HG03103 (cell line): Measurements from ENCODE around the gene RDH12.
"Not testable (repeated sequence)": the region's sequence is repeated elsewhere in the genome, so short reads cannot be mapped to it uniquely, and the experiment has no call there.

Experiments
- ATAC-seq: cut with Tn5 transposase; IDR thresholded peaks from one replicate; pipeline ENCODE4 v1.9.1; 2021; ENCODE audit warnings: low read depth; ENCODE audit not compliant: unreplicated experiment

RDH12 gene

DNA sequence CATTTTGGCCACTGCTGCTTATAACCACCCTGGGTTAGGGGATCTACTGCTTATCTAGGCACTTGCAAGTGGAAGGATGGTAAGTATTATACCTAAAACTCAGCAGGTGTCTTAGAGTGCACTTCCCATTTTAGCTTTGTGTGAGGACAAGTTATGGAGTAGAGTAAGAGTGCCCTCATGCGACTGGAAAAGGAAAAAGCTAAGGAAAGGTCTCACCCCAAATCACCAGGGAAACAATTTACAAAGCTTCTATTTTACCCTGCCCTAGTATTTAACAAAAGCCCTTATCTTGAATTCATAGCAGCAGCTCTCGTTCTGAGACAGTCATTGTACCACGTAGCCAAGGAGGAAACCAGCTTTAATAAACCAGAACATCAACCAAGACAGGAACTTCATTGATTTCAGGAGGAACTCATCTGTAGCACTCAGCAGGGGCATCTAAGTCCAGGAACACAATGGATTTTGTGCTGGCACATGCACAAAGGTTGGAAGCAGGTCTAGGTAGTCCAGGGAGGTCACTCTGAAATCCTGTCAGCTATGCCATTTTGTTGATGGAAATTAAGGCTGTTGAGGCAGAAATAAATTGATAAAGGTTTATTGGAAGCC lies 2.9 kb downstream of the RDH12 start:
- ATAC-seq: no peak

DNA sequence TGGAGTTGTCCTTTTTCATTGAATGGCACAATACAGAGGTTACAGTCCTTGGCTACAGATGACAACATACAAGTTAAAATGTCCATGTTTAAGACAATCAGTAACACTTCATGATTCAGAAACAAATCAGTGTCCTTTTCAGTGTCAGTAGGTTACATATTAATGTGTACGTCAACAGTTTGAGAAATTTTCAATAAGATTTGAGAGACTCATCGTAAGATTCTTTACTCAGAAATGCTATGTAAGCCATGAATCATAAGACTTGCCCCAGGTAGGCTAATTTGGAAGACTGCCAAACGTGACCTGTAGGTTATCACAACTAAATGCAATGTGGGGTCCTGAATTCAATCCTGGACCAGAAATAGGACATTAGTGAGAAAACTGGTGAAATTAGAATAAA lies 3.5 kb downstream of the RDH12 start:
- no peak for ATAC-seq

DNA sequence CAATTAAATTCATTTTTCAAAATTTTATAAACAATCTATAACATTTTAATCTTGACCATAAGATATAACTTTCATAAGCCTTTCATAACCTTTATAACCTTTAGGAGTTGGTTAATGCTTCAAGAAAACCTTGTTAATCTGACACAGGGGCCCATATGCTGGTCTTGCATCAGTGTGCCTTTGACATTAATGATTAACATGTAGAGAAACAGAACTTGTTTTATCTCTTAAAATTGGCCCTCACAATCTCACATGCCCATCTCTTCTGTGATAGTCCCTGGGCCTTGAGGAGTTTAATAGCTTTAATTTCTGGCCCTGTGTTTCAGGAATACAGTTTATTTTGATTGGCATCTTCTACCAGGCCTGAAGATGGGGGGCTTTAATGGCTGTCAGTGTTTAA lies 7.7 kb downstream of the RDH12 start:
- ATAC-seq: not testable (repeated sequence)

DNA sequence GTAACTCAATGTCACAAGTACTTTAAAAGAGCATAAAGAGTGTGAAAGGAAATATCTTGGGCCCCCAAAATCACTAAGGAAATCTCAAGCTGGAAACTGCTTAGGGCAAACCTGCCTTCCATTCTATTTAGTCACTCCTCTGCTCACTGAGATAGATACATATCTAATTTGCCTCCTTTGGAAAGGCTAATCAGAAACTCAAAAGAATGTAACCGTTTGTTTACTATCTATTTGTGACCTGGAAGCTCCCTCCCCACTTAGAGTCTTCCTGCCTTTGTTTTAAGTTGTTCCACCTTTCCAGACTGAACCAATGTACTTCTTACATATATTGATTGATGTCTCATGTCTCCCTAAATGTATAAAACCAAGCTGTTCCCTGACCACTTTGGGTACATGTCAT lies 8.1 kb downstream of the RDH12 start:
- ATAC-seq: not testable (repeated sequence)

DNA sequence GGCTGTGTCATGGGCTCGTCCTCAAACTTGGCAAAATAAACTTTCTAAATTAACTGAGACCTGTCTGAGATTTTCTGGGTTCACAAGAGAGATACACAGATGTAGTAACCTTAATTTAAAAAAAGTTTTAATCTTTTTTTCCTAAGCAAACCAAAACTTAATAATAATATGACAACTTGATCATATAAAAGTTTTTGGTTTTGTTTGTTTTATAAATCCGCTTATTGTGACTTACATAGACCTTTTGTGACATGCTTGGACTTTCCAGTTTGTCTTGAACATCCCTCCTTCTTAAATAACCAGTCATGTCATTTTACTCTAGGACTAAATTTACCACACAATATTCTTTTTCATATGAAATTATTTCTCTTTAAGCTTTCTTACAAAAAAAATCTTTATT lies 8.5 kb downstream of the RDH12 start:
- ATAC-seq: no peak

DNA sequence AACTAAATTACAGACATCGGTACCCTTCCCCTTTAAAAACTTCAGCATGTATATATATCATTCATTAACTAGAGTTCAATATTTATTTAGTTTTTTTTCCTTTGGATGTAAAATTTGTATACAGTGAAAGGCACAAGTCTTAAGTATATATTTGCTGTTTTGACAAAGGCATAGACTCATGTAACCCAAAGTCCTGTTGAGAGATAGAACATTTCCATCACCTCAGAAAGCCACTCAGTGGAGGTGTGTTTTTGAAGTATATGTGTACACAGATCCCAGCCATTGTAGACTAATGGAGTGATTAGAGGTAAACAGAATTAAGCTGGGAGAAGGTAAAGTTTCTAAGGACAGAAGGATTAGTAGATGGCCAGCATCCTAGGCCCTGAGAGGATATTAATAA lies 15.4 kb downstream of the RDH12 start:
- ATAC-seq: no peak

DNA sequence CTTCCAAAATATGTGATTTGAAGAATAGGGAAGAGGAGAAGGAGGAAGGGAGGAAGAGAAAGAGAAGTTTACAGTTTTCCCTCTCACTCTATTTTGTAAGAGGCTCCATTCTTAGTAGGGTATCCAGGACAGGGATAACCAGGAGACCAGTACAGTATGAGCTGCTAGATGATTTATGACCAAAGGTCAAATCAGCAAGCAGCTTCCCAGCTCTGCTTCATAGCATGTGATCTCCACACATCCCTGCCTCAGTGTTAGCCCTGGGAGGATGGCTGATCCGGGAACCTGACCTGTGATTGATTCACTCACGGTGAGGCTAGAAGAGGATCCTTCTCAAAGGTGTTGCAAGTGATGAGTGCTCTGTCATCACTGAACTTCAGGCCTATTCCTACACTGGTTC lies 16.6 kb downstream of the RDH12 start:
- ATAC-seq: no peak

DNA sequence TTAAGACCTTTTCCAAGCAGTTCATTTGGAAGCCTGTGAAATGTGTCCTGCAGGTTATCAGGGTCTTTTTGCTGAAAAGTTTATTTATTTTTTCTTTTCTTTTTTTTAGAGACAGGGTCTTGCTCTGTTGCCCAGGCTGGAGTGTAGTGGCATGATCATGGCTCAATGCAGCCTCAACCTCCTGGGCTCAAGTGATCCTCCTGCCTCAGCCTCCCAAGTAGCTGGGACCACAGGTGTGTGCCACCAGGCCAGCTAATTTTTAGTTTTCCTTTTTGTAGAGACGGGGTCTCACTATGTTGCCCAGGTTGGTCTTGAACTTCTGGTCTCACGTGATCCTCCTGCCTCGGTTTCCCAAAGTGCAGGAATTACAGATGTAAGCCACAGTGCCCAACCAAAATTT lies 17.7 kb downstream of the RDH12 start:
- ATAC-seq: not testable (repeated sequence)

DNA sequence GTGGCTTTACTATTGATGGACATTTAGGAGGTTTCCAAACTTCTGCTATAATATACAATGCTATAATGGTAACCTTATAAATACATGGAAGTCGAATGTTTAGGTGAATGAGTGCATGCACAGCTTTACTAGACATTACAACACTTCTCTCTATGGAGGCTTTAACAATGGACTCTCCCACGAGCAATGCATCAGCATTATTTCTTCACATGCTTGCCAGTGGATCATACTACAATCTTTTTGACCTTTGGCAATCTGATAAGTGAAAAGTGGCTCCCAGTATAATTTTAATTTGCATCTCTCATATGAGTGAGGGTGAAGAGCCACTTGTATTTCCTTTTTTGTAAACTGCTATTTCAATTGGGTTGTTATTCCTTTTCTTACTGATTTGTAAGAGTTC lies 18.2 kb downstream of the RDH12 start:
- ATAC-seq: no peak

DNA sequence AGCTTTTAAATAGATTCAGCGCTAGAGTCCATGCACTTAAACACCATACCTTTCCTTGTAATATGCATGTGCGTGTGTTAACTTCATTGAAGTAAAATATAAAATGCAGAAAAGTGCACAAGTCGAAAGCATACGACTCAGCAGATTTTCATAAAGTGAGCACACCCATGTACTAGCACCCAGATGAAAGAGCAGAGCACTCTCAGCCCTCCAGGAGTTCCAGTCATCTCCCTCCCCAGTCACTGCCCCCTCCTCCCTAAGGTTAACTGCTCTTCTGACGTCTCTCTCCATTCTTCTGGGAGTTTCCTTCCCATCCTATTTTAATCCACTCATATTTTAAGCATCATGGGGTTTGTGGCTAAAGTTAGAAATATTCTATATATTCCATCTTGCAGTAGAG lies 20.2 kb downstream of the RDH12 start:
- no peak for ATAC-seq

DNA sequence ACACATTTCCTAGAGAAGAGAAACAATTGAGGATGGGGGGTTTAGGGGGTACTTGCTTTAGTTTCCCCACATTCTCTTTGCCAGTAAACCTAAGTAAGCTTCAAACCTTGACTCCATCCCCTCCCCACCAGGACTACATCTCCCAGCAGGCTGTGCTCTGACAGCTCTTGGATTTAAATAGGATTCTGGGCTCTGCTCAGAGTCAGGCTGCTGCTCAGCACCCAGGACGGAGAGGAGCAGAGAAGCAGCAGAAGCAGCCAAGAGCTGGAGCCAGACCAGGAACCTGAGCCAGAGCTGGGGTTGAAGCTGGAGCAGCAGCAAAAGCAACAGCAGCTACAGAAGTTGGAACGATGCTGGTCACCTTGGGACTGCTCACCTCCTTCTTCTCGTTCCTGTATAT lies 20.6 kb downstream of the RDH12 start:
- no peak for ATAC-seq

DNA sequence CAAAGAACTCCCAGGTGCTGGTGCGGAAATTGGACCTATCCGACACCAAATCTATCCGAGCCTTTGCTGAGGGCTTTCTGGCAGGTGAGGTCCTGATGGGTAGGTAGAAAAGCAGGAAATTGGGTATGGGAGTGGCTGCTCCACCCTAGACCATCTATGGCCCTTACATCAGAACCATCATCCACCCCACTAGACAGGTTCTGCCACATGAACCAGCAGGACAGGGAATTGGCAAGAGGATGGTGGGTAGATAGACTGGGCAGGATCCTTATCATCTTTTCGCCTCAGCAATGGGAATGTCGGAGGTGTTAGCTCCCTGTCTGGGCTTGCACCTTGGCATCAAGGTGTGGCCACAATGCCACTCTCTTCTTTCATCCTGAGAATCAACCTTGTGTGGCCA lies 23.5 kb downstream of the RDH12 start:
- no peak for ATAC-seq

DNA sequence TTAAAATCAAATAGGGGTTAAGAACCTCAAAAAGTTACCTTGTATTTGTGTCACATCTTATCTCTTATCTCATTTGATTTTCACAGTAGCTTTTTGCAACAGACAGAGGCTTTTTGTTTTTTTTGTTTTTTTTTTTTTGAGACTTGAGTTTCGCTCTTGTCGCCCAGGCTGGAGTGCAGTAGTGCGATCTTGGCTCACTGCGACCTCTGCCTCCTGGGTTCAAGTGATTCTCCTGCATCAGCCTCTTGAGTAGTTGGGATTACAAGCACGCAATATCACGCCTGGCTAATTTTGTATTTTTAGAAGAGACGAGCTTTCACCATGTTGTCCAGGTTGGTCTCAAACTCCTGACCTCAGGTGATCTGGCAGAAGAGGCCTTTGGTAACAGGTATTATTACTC lies 25.7 kb downstream of the RDH12 start:
- ATAC-seq: no peak

DNA sequence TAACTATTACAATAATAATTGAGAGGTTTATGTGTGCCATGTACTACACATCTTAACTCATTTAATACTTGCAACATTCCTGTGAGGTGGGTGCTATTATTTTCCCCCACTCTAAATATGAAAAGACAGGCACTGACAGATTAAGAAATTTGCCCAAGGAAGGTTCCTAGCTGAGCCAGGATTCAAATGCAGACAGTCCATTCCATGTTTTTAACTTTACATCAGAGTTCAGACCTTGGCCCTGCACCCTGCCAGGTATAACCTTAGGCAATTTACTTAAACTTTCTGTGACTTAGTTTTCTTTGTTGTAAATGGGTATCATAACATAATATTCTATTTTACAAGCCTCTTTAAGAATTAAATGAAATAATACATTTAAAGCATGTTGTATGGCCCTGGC lies 26.6 kb downstream of the RDH12 start:
- ATAC-seq: no peak

DNA sequence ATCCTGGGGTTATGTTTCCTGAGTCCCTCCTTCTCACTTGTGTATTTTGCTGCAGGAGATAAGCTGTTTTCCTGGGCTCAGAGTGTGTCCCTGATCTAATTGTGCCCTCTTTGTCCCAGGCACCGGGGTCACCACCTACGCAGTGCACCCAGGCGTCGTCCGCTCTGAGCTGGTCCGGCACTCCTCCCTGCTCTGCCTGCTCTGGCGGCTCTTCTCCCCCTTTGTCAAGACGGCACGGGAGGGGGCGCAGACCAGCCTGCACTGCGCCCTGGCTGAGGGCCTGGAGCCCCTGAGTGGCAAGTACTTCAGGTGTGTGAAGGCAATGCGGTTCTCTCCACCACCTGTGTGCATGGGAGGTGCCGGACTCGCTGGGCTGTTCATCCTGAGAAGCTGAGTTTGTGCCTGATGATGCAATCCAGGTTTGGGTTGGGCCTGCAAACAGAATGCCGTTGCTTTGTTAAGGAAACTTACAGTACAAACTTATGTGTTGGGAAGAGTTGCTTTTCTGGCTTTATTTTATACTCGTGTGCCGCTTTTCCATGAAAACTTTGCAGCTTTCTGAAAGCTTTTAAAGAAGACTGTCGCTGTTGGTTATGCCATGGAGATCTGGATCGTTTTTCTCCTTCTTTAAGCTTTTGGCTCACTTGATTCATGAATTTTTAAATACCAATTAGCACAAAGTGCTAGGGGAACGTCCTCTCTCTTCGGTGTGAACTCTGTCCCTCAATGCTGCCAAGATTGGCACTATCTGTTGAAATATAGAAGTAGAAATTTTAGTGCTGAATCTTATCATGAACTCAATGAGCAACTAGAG lies 27.6 kb downstream of the RDH12 start:
- ATAC-seq: no peak

DNA sequence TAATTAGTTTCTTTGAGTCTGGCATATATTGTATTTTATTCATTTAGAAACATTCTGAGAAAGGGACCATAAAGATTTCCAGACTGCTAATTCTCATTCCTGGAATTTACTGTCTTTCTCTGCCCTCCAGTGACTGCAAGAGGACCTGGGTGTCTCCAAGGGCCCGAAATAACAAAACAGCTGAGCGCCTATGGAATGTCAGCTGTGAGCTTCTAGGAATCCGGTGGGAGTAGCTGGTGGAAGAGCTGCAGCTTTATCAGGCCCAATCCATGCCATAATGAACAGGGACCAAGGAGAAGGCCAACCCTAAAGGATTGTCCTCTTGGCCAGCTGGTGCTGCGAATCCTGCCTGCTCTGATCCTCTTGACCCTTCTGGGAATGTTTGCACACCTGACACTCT lies 31.9 kb downstream of the RDH12 start:
- ATAC-seq: no peak

DNA sequence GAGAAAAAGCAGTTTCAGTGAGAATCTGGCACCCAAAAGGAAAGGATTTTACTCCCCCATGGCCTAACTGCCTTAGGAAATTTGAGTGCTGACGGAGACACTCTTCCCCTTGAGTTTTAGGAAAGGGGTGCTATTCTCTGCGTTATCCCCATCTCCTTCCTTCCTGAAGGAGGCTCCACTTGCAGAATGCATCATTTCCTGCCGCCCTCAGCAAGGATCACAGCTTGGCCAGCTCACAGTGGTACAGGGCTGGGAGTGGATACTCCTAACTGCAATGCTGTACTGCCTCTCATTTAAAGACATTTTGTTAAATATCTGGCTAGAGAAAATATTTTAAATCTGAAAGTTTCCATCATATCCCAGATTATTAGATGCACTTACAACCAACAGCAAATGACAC lies 33.0 kb downstream of the RDH12 start:
- ATAC-seq: no peak

DNA sequence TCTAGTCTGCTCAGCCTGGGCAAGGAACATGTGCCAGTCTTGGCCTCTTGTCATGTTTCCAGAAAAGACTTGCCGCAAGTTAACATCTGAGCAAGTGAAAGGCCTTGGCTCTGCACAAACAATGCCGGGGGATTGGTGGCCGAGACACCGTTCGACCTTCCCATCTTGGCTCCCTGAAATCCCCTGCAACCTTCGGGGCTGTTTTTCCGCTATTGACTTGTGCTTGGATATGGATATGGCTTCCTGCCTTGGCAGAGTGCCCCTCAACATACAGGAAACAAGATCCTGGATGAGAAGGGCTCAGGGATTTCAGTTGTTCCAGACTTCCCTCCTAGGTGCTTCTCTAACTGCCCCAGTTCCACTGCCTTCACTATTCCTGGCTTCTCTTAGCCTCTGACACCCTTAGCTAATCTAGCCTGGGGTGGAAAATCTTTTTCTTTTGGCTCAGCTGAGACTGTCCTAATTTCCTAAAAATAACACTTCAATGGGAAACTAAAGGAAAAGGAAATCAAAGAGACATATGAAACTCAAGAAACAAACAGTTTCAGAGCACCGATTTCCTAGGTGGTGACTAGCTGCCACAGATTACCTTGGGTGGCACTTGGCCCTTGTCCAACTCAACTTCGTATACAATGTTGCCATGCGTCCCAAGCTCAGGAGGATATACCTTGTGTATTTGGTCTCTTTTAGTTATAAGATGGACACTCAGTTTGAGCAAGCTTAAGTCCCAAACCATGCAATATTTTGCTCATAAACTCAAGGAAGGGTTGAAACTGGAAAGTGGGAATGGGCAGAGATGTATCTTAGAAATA lies 33.9 kb downstream of the RDH12 start:
- ATAC-seq: no peak

DNA sequence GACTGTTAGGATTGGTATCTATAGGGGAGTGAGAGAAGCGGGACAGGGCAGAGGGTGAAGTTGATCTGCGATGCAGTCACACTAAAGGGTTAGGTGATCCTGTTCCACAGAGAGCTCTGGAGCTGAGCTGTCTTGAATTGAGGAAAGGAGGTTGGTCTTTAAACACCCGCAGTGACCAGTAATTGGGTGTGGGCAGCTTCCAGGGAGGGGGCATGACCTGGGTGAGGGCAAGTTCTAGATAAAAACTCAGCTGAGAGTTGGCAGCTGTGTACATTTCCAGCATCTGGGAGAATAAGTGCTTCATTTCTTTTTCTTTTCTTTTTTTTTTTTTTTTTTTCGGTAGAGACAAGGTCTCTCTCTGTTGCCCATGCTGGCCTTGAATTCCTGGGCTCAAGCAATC lies 35.1 kb downstream of the RDH12 start:
- no peak for ATAC-seq

DNA sequence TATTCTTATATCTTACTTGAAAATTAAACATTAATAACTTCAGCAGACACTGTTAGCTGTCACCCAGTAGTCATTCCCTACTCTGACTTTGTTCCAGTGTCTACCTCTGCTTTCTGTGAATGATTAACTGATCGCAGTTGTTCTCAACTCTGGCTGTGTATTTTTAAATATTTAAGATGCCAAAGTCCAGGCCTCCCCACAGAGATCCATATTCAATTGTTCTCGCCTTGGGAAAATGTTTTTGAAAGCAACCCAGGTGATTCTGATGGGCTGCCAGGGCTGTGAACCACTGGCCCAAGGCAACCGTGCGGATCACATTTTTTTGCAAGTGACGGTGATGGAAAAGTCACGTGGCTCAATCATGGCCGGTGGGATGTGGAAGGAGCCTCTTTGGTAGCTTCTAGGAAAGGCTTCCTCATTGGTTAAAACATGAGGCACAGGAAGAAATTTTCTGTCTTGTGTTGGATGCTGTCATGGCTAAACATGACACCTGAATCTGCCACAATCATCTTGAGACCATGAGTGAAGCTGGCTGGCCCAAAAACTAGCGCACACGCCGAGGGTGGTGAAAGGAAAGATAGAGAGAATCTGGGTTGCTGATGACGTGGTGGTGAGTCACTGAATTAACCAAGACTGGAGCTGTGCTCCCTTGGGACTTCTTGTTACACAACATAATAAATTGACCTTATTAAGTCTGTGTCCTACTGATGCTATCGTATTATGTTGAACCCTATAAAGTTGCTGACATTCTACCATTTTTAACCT lies 37.2 kb downstream of the RDH12 start:
- no peak for ATAC-seq

DNA sequence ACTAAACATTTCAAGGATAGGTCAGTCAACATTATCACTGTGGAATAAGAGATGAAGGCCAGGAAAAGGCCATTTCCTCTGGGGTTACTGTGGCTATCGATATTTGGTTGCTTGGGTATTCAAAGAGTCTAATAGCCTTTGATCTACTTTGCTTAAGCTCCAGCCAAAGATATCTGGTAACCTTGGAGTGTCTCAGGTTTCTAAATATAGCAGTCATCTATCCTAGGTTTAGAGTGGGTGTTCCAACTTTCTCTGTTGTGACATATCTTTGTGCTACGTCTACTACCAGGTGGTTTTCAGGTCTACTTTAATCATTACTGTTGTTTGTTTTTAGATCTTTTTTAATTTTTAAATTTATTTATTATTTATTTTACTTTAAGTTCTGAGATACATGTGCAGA lies 42.4 kb downstream of the RDH12 start:
- ATAC-seq: no peak
